ENCODE data around the gene ANGPTL4. TPM values are rescaled to one million over a fixed set of nuclear protein-coding genes. Genes with fewer than 3 reads are reported as not detected.
A peak's percentile ranks its signal among the peaks of the same experiment; 100 is the strongest.
"Not testable (repeated sequence)": the region's sequence is repeated elsewhere in the genome, so short reads cannot be mapped to it uniquely, and the experiment has no call there.

Gene ANGPTL4
- total RNA-seq, 2 donors from 2014 or later = 29.9 to 99.1 TPM

DNA sequence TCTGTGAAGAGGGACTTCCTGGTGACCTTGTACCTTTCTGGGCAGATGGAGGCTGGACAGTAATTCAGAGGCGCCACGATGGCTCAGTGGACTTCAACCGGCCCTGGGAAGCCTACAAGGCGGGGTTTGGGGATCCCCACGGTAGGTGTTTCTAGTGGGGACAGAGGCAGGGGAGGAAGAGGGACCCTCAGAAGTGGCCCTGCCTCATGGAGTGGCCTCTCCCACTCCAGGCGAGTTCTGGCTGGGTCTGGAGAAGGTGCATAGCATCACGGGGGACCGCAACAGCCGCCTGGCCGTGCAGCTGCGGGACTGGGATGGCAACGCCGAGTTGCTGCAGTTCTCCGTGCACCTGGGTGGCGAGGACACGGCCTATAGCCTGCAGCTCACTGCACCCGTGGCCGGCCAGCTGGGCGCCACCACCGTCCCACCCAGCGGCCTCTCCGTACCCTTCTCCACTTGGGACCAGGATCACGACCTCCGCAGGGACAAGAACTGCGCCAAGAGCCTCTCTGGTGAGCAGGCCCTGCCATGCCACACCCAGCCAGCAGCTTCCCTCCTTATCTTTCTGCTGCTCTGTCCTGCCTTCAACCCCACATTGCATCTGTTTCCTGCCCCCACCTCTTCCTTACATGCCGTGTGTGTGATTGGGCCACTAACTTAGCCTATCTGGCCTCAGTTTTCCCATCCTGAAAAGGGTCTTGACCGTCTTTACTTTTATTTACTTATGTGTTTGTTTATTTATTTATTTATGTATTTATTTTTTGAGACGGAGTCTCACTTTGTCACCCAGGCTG lies 7.3 kb downstream of the ANGPTL4 start:
- ATAC-seq (ENCODE audit: insufficient number of reproducible peaks, low FRiP score, low read depth) (no peak), DNase-seq (ENCODE audit: low spot score) (no peak)
- Histone ChIP-seq H3K27ac (no peak overlapping the region), H3K9me3 (no peaks in the 10 kb centered on the region), H3K27me3 (replicated peaks; ENCODE audit: insufficient read depth) (no peaks in the 10 kb centered on the region), H3K36me3 (peaks cover 7% of the 10 kb centered on the region), H3K4me1 (ENCODE audit: control insufficient read depth in 1 of 2, low read depth in 2 of 2) (peaks cover 13 to 27% of the 10 kb centered on the region in 2 donors), H3K4me3 (no peak overlapping the region)
- TF ChIP-seq, protein P1, sequence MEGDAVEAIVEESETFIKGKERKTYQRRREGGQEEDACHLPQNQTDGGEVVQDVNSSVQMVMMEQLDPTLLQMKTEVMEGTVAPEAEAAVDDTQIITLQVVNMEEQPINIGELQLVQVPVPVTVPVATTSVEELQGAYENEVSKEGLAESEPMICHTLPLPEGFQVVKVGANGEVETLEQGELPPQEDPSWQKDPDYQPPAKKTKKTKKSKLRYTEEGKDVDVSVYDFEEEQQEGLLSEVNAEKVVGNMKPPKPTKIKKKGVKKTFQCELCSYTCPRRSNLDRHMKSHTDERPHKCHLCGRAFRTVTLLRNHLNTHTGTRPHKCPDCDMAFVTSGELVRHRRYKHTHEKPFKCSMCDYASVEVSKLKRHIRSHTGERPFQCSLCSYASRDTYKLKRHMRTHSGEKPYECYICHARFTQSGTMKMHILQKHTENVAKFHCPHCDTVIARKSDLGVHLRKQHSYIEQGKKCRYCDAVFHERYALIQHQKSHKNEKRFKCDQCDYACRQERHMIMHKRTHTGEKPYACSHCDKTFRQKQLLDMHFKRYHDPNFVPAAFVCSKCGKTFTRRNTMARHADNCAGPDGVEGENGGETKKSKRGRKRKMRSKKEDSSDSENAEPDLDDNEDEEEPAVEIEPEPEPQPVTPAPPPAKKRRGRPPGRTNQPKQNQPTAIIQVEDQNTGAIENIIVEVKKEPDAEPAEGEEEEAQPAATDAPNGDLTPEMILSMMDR (IDR thresholded peaks at IDR 0.05) = no peak

DNA sequence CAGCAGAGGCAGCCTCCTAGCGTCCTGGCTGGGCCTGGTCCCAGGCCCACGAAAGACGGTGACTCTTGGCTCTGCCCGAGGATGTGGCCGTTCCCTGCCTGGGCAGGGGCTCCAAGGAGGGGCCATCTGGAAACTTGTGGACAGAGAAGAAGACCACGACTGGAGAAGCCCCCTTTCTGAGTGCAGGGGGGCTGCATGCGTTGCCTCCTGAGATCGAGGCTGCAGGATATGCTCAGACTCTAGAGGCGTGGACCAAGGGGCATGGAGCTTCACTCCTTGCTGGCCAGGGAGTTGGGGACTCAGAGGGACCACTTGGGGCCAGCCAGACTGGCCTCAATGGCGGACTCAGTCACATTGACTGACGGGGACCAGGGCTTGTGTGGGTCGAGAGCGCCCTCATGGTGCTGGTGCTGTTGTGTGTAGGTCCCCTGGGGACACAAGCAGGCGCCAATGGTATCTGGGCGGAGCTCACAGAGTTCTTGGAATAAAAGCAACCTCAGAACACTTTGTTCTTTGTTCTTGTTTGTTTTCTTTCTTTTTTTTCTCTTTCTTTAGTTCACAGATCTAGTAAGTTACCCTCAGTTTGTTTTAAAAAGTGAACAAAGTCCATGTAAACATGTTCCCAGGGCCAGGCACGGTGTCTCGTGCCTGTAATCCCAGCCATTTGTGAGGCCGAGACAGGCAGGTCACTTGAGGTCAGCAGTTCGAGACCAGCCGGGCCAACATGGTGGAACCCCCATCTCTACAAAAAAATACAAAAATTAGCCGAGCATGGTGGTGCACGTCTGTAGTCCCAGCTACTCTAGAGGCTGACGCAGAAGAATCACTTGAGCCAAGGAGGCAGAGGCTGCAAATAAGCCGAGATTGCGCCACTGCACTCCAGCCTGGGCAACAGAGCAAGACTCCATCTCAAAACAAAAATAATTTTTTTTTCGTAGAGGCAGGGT lies 10.2 kb downstream of the ANGPTL4 start:
- Histone ChIP-seq H3K36me3 (peaks cover 8% of the 10 kb centered on the region), H3K4me1 (ENCODE audit: control insufficient read depth in 1 of 2, low read depth in 2 of 2) (peaks cover 0 to 5% of the 10 kb centered on the region in 2 donors), H3K27me3 (replicated peaks; ENCODE audit: insufficient read depth) (no peaks in the 10 kb centered on the region), H3K4me3 (no peak overlapping the region), H3K9me3 (no peaks in the 10 kb centered on the region), H3K27ac (peak overlapping the region; percentile 35 to 45)
- DNase-seq (ENCODE audit: low spot score) (no peak), ATAC-seq (ENCODE audit: insufficient number of reproducible peaks, low FRiP score, low read depth) (peak; percentile 52)
- TF ChIP-seq, protein P1 (IDR thresholded peaks at IDR 0.05) = no peak

DNA sequence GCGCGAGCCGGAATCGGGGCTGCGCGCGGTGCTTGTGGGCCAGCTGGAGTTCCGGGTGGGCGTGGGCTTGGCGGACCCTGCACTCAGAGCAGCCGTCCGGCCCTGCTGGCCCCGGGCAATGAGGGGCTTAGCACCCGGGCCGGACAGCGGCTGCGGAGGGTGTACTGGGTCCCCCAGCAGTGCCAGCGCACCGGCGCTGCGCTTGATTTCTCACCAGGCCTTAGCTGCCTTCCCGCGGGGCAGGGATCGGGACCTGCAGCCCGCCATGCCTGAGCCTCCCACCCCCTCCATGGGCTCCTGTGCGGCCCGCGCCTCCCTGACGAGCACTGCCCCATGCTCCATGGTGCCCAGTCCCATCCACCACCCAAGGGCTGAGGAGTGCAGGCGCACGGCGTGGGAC lies 11.8 kb downstream of the ANGPTL4 start:
- H3K4me3 ChIP-seq; H3K4me1 ChIP-seq (ENCODE audit: control insufficient read depth in 1 of 2, low read depth in 2 of 2); H3K27ac ChIP-seq; ATAC-seq (ENCODE audit: insufficient number of reproducible peaks, low FRiP score, low read depth); H3K9me3 ChIP-seq; H3K36me3 ChIP-seq; H3K27me3 ChIP-seq (replicated peaks; ENCODE audit: insufficient read depth); DNase-seq (ENCODE audit: low spot score): not testable (repeated sequence)

DNA sequence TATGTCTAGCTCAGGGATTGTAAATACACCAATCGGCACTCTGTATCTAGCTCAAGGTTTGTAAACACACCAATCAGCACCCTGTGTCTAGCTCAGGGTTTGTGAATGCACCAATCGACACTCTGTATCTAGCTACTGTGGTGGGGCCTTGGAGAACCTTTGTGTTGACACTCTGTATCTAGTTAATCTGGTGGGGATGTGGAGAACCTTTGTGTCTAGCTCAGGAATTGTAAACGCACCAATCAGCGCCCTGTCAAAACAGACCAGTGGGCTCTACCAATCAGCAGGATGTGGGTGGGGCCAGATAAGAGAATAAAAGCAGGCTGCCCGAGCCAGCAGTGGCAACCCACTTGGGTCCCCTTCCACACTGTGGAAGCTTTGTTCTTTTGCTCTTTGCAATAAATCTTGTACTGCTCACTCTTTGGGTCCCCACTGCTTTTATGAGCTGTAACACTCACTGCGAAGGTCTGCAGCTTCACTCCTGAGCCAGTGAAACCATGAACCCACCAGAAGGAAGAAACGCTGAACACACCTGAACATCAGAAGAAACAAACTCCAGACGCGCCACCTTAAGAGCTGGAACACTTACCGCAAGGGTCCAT lies 12.5 kb downstream of the ANGPTL4 start:
- not testable (repeated sequence) for DNase-seq (ENCODE audit: low spot score); H3K4me1 ChIP-seq (ENCODE audit: control insufficient read depth in 1 of 2, low read depth in 2 of 2); H3K36me3 ChIP-seq; H3K4me3 ChIP-seq; H3K27me3 ChIP-seq (replicated peaks; ENCODE audit: insufficient read depth); ATAC-seq (ENCODE audit: insufficient number of reproducible peaks, low FRiP score, low read depth); H3K27ac ChIP-seq; H3K9me3 ChIP-seq

DNA sequence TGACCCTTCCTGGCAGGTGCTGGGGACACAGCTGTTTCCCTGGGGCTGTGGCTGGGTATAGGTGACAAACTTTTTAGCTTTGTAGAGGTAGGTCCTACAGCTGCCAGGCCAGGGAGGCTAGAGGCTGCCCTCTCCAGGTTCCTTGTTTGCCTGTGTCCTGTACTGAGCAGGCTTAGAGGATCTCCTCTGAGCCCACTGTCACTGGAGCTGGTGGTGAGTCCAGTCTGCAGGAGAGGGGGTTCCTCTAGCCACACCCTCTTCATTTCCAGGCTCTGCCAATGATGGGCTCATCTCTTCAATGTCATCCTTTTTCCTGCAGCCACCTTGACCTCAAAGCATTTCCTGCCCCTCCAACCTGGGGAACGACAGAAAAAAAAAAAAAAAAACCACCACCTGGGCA lies 13.6 kb downstream of the ANGPTL4 start:
- no peak for DNase-seq (ENCODE audit: low spot score)
- H3K36me3 ChIP-seq = peaks cover 7% of the 10 kb centered on the region
- no peak for ATAC-seq (ENCODE audit: insufficient number of reproducible peaks, low FRiP score, low read depth)

DNA sequence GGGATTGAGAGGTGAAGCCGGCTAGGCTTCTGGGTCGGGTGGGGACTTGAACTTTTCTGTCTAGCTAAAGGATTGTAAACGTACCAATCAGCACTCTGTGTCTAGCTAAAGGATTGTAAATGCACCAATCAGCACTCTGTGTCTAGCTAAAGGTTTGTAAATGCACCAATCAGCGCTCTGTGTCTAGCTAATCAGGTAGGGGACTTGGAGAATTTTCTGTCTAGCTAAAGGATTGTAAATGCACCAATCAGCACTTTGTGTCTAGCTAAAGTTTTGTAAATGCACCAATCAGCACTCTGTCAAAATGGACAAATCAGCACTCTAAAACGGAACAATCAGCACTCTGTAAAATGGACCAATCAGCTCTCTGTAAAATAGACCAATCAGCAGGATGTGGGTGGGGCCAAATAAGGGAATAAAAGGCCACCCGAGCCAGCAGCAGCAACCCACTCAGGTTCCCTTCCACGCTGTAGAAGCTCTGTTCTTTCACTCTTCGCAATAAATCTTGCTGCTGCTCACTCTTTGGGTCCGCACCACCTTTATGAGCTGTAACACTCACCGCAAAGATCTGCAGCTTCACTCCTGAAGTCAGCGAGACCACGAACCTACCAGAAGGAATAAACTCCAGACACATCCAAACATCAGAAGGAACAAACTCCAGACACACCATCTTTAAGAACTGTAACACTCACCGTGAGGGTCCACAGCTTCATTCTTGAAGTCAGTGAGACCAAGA lies 15.4 kb downstream of the ANGPTL4 start:
- not testable (repeated sequence) for ATAC-seq (ENCODE audit: insufficient number of reproducible peaks, low FRiP score, low read depth); H3K36me3 ChIP-seq; H3K4me1 ChIP-seq (ENCODE audit: control insufficient read depth in 1 of 2, low read depth in 2 of 2); H3K9me3 ChIP-seq; DNase-seq (ENCODE audit: low spot score); H3K27me3 ChIP-seq (replicated peaks; ENCODE audit: insufficient read depth); H3K4me3 ChIP-seq; H3K27ac ChIP-seq

More for the DNA sequence above, 13.6 kb downstream of the ANGPTL4 start:
- no peak overlapping the region for H3K27ac ChIP-seq
- H3K27me3 ChIP-seq (replicated peaks; ENCODE audit: insufficient read depth) = no peaks in the 10 kb centered on the region
- H3K4me3 ChIP-seq = no peak overlapping the region
- no peaks in the 10 kb centered on the region for H3K9me3 ChIP-seq
- peaks cover 0 to 5% of the 10 kb centered on the region in 2 donors for H3K4me1 ChIP-seq (ENCODE audit: control insufficient read depth in 1 of 2, low read depth in 2 of 2)
- TF ChIP-seq, protein P1 (IDR thresholded peaks at IDR 0.05) = no peak

DNA sequence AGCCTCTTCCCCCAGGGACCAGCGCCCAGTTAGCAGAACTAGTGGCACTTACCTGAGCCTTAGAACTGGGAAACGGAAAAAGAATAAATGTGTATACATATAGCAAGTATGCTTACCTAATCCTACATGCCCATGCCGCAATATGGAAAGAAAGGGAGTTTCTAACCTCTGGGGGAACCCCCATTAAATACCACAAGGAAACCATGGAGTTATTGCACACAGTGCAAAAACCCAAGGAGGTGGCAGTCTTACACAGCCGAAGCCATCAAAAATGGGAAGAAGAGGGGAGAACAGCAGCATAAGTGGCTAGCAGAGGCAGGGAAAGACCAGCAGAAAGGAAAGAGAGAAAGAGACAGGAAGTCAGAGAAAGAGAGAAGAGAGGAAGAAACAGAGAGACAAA lies 20.6 kb downstream of the ANGPTL4 start:
- H3K27ac ChIP-seq; H3K4me3 ChIP-seq; H3K27me3 ChIP-seq (replicated peaks; ENCODE audit: insufficient read depth); H3K4me1 ChIP-seq (ENCODE audit: control insufficient read depth in 1 of 2, low read depth in 2 of 2); ATAC-seq (ENCODE audit: insufficient number of reproducible peaks, low FRiP score, low read depth); H3K36me3 ChIP-seq; DNase-seq (ENCODE audit: low spot score); H3K9me3 ChIP-seq: not testable (repeated sequence)

DNA sequence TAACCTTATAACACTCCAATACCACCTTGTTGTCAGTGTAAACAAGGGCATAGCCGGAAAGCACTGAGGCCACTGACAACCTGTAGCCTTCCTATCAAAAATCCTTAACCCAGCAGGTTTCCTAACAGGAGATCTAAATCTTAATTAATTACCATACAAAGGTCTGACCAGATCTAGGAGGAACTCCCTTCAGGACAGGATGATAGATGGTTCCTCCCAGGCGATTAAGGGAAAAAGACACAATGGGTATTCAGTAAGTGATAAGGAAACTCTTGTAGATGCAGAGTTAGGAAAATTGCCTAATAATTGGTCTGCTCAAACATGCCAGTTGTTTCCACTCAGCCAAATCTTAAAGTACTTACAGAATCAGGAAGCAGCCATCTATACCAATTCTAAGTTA lies 21.1 kb downstream of the ANGPTL4 start:
- not testable (repeated sequence) for H3K27ac ChIP-seq; H3K36me3 ChIP-seq; H3K4me1 ChIP-seq (ENCODE audit: control insufficient read depth in 1 of 2, low read depth in 2 of 2); H3K4me3 ChIP-seq; H3K27me3 ChIP-seq (replicated peaks; ENCODE audit: insufficient read depth); ATAC-seq (ENCODE audit: insufficient number of reproducible peaks, low FRiP score, low read depth); DNase-seq (ENCODE audit: low spot score); H3K9me3 ChIP-seq
